Endothelial cell of umbilical vein (primary cell): ENCODE results near the gene WRAP73.

Experiments
- CTCF ChIP-seq, 2 donors: IDR thresholded peaks; 1 replicate in 1 of 2; 2 replicates in 1 of 2; pipeline ENCODE4 v1.5.1; 2011; ENCODE audit warnings: low read length in 2 of 2, mild to moderate bottlenecking in 2 of 2, moderate library complexity in 2 of 2, control low read depth in 1 of 2, inconsistent platforms in 1 of 2, low read depth in 1 of 2; ENCODE audit not compliant: insufficient read depth in 1 of 2; ENCODE audit errors: extremely low read depth in 1 of 2
- JUN ChIP-seq: IDR thresholded peaks from 2 replicates; pipeline ENCODE4 v1.6.1; 2011; ENCODE audit warnings: borderline replicate concordance, low read depth; ENCODE audit not compliant: insufficient read length, insufficient read depth
- POLR2A ChIP-seq: IDR thresholded peaks from 2 replicates; pipeline ENCODE4 v1.6.1; 2012; ENCODE audit warnings: low read depth, mild to moderate bottlenecking, control low read depth, low read length

- no peak for TF ChIP-seq POLR2A
- TF ChIP-seq CTCF (IDR thresholded peaks at IDR 0.05; ENCODE audit: extremely low read depth in 1 of 2, insufficient read depth in 1 of 2, low read depth in 1 of 2, low read length in 2 of 2): no peak
- no peak for TF ChIP-seq JUN
These were observed 62.7 kb downstream of the WRAP73 start for GRCh38 chr1:3586986-3587759.
